GM23338 (cell line): ENCODE measurements around the gene PAPPA. TPM values are rescaled to one million over a fixed set of nuclear protein-coding genes. Genes with fewer than 3 reads are reported as not detected.

ENCODE experiments used
- ATAC-seq: fragments of 200-7000 bp; cut with Tn5 transposase; 3 replicates; pipeline ENCODE4 v1.9.1; 2020
- DNase-seq: peaks from one replicate; pipeline ENCODE4 v3.0.0-alpha.2; 2015; ENCODE audit warnings: low spot score
- H2AFZ ChIP-seq: fragments of 200-600 bp; sonication (generic); 2 replicates; pipeline ENCODE4 v1.8.0; 2016; ENCODE audit warnings: antibody characterized with exemption, mild to moderate bottlenecking, moderate library complexity
- H3F3A ChIP-seq: fragments of 200-600 bp; sonication (generic); replicated peaks from 2 replicates; pipeline ENCODE4 v1.8.0; 2017; ENCODE audit warnings: antibody characterized with exemption, mixed run types, low read depth
- H3K27ac ChIP-seq: fragments of 200-600 bp; sonication (generic); 2 replicates; pipeline ENCODE4 v1.6.1; 2016; ENCODE audit warnings: low read depth
- H3K27me3 ChIP-seq: fragments of 200-600 bp; sonication (generic); 2 replicates; pipeline ENCODE4 v1.8.0; 2016; ENCODE audit warnings: mild to moderate bottlenecking, mixed run types, moderate library complexity; ENCODE audit not compliant: insufficient read depth
- H3K36me3 ChIP-seq: fragments of 200-600 bp; sonication (generic); 2 replicates; pipeline ENCODE4 v1.8.0; 2016; ENCODE audit warnings: mild to moderate bottlenecking; ENCODE audit not compliant: insufficient read depth
- H3K4me1 ChIP-seq: fragments of 200-600 bp; sonication (generic); 2 replicates; pipeline ENCODE4 v1.8.0; 2016; ENCODE audit warnings: mild to moderate bottlenecking, moderate library complexity; ENCODE audit not compliant: insufficient read depth
- H3K4me2 ChIP-seq: fragments of 200-600 bp; sonication (generic); 2 replicates; pipeline ENCODE4 v1.7.1; 2017; ENCODE audit warnings: mixed run types
- H3K4me3 ChIP-seq: fragments of 200-600 bp; sonication (generic); 2 replicates; pipeline ENCODE4 v1.6.1; 2016; ENCODE audit warnings: mixed run types
- H3K79me2 ChIP-seq: fragments of 200-600 bp; sonication (generic); replicated peaks from 2 replicates; pipeline ENCODE4 v1.8.0; 2017; ENCODE audit warnings: mild to moderate bottlenecking; ENCODE audit not compliant: insufficient read depth
- H3K9me2 ChIP-seq: fragments of 200-600 bp; sonication (generic); 2 replicates; pipeline ENCODE4 v1.8.0; 2017; ENCODE audit not compliant: insufficient read depth
- H4K20me1 ChIP-seq: fragments of 200-600 bp; sonication (generic); replicated peaks from 2 replicates; pipeline ENCODE4 v1.8.0; 2017; ENCODE audit warnings: mild to moderate bottlenecking; ENCODE audit not compliant: insufficient read depth
- H3K27ac Mint-ChIP-seq: 2 replicates; pipeline ENCODE4 v1.8.0; 2020; ENCODE audit warnings: inconsistent platforms, mild to moderate bottlenecking, moderate library complexity, mixed read lengths
- H3K27me3 Mint-ChIP-seq: 3 replicates; pipeline ENCODE4 v1.8.0; 2022; ENCODE audit warnings: low read depth, mild to moderate bottlenecking, moderate library complexity, mixed read lengths, inconsistent platforms; ENCODE audit not compliant: insufficient read depth, poor library complexity
- H3K36me3 Mint-ChIP-seq: 3 replicates; pipeline ENCODE4 v1.8.0; 2021; ENCODE audit warnings: low read depth, mild to moderate bottlenecking, inconsistent platforms, moderate library complexity, mixed read lengths
- H3K4me1 Mint-ChIP-seq: 3 replicates; pipeline ENCODE4 v1.8.0; 2020; ENCODE audit warnings: mild to moderate bottlenecking, inconsistent platforms, mixed read lengths
- H3K4me3 Mint-ChIP-seq: 3 replicates; pipeline ENCODE4 v1.8.0; 2021; ENCODE audit warnings: moderate library complexity, mild to moderate bottlenecking, inconsistent platforms, mixed read lengths
- H3K9me3 Mint-ChIP-seq: 3 replicates; pipeline ENCODE4 v1.8.0; 2020; ENCODE audit warnings: moderate library complexity, mild to moderate bottlenecking, inconsistent platforms, mixed read lengths
- CREB1 ChIP-seq: fragments of 250-450 bp; sonication (Bioruptor Pico); IDR thresholded peaks from 2 replicates; pipeline ENCODE4 v1.5.0; 2020; ENCODE audit warnings: low read depth, mild to moderate bottlenecking, moderate library complexity
- EZH2 ChIP-seq: fragments of 200-600 bp; sonication (generic); IDR thresholded peaks from one replicate; pipeline ENCODE4 v1.8.0; 2017; ENCODE audit warnings: antibody characterized with exemption, mild to moderate bottlenecking, low read depth; ENCODE audit not compliant: unreplicated experiment
- EZH2phosphoT487 ChIP-seq: fragments of 200-600 bp; sonication (generic); IDR thresholded peaks from one replicate; pipeline ENCODE4 v1.8.1; 2018; ENCODE audit warnings: antibody characterized with exemption; ENCODE audit not compliant: unreplicated experiment
- JUNB ChIP-seq: IDR thresholded peaks from one replicate; pipeline ENCODE4 v1.6.1; 2016; ENCODE audit warnings: antibody characterized with exemption; ENCODE audit not compliant: unreplicated experiment
- NANOG ChIP-seq: IDR thresholded peaks from 2 replicates; pipeline ENCODE4 v1.6.1; 2016; ENCODE audit warnings: antibody characterized with exemption, borderline replicate concordance
- POLR2AphosphoS5 ChIP-seq: IDR thresholded peaks from 2 replicates; pipeline ENCODE4 v1.6.1; 2016; ENCODE audit warnings: antibody characterized with exemption, low read depth
- STAT1 ChIP-seq: IDR thresholded peaks from one replicate; pipeline ENCODE4 v1.6.1; 2016; ENCODE audit warnings: antibody characterized with exemption; ENCODE audit not compliant: unreplicated experiment
- ZNF114 ChIP-seq: fragments of 250-450 bp; sonication (Bioruptor Pico); IDR thresholded peaks from 2 replicates; pipeline ENCODE4 v1.5.0; 2020; ENCODE audit warnings: mild to moderate bottlenecking, moderate library complexity
- ZNF331 ChIP-seq: fragments of 250-450 bp; sonication (Bioruptor Pico); IDR thresholded peaks from 2 replicates; pipeline ENCODE4 v1.5.0; 2020; ENCODE audit warnings: low read depth, mild to moderate bottlenecking, moderate library complexity
- polyA plus RNA-seq: library from polyadenylated mRNA; unstranded; fragments of >200 nt; fragmentation: Nextera tagmentation; extraction: Ambion mirVana; gene quantifications from 2 replicates; pipeline ENCODE4 v1.2.1, GENCODE V29; 2016
- total RNA-seq: library from RNA; depleted of rRNA; stranded (reverse); fragments of >200 nt; shearing (Covaris generic); gene quantifications from 2 replicates; pipeline ENCODE4 v1.2.3, GENCODE V29; 2014
- TF ChIP-seq, protein P1 (sequence below), 2 experiments: fragments of 200-600 bp in 1 of 2; sonication (generic) in 1 of 2; conservative IDR thresholded peaks; 2 replicates each; pipeline versions ENCODE4 v1.5.1 to v1.6.1; 2016 to 2017; ENCODE audit warnings: antibody characterized with exemption in 2 of 2, low read depth in 2 of 2, mild to moderate bottlenecking in 2 of 2, moderate library complexity in 1 of 2
- TF ChIP-seq, protein P2 (sequence below): IDR thresholded peaks from one replicate; pipeline ENCODE4 v1.6.1; 2018; ENCODE audit warnings: antibody characterized with exemption; ENCODE audit not compliant: unreplicated experiment
- TF ChIP-seq, protein P3 (sequence below): fragments of 250-450 bp; sonication (Bioruptor Pico); IDR thresholded peaks from 2 replicates; pipeline ENCODE4 v1.5.0; 2020; ENCODE audit warnings: mild to moderate bottlenecking, moderate library complexity
- TF ChIP-seq, protein P4 (sequence below): IDR thresholded peaks from 2 replicates; pipeline ENCODE4 v1.6.1; 2016; ENCODE audit warnings: antibody characterized with exemption

Gene PAPPA
- total and polyA plus RNA-seq, 2 experiments from 2014 or later: 0.38 to 0.66 TPM

DNA sequence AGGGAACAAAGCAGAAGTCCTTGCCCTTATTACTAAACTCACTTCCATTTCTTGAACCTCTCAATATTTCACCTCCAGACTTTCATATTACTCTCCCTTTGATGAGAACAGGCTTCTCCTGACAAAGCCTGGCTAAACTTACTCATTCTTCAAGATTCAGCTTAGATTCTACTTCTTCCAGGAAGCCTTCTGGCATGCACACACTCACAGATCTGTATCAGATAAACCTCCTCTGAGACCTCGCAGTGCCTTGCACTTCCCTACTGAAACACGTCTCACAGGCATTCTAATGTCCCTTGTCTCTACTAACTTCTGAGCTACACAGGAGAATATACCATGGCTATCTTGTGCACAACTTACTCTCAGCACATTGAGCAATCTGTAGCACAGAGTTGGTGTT is 16.6 kb upstream of the PAPPA start:
- Mint-ChIP-seq H3K4me1 (no peaks in the 10 kb centered on the region), H3K27me3 (peaks cover 6% of the 10 kb centered on the region), H3K4me3 (no peak overlapping the region), H3K27ac (no peak overlapping the region), H3K9me3 (no peaks in the 10 kb centered on the region; the same call in 2 of the 3 replicates), H3K36me3 (no peaks in the 10 kb centered on the region)
- Histone ChIP-seq H3K27ac (no peak overlapping the region), H3K36me3 (no peaks in the 10 kb centered on the region), H3K4me1 (no peaks in the 10 kb centered on the region), H3F3A (no peaks in the 10 kb centered on the region), H4K20me1 (no peaks in the 10 kb centered on the region), H3K27me3 (no peaks in the 10 kb centered on the region), H3K4me2 (no peak overlapping the region), H3K9me2 (no peaks in the 10 kb centered on the region), H3K4me3 (no peak overlapping the region), H2AFZ (no peak overlapping the region), H3K79me2 (no peaks in the 10 kb centered on the region)
- DNase-seq (no peak), ATAC-seq (no peak)
- TF ChIP-seq, protein P1, sequence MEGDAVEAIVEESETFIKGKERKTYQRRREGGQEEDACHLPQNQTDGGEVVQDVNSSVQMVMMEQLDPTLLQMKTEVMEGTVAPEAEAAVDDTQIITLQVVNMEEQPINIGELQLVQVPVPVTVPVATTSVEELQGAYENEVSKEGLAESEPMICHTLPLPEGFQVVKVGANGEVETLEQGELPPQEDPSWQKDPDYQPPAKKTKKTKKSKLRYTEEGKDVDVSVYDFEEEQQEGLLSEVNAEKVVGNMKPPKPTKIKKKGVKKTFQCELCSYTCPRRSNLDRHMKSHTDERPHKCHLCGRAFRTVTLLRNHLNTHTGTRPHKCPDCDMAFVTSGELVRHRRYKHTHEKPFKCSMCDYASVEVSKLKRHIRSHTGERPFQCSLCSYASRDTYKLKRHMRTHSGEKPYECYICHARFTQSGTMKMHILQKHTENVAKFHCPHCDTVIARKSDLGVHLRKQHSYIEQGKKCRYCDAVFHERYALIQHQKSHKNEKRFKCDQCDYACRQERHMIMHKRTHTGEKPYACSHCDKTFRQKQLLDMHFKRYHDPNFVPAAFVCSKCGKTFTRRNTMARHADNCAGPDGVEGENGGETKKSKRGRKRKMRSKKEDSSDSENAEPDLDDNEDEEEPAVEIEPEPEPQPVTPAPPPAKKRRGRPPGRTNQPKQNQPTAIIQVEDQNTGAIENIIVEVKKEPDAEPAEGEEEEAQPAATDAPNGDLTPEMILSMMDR (conservative IDR thresholded peaks at IDR 0.05; ENCODE audit: low read depth in 2 of 2): no peak
- TF ChIP-seq POLR2AphosphoS5: no peak
- TF ChIP-seq, protein P2, sequence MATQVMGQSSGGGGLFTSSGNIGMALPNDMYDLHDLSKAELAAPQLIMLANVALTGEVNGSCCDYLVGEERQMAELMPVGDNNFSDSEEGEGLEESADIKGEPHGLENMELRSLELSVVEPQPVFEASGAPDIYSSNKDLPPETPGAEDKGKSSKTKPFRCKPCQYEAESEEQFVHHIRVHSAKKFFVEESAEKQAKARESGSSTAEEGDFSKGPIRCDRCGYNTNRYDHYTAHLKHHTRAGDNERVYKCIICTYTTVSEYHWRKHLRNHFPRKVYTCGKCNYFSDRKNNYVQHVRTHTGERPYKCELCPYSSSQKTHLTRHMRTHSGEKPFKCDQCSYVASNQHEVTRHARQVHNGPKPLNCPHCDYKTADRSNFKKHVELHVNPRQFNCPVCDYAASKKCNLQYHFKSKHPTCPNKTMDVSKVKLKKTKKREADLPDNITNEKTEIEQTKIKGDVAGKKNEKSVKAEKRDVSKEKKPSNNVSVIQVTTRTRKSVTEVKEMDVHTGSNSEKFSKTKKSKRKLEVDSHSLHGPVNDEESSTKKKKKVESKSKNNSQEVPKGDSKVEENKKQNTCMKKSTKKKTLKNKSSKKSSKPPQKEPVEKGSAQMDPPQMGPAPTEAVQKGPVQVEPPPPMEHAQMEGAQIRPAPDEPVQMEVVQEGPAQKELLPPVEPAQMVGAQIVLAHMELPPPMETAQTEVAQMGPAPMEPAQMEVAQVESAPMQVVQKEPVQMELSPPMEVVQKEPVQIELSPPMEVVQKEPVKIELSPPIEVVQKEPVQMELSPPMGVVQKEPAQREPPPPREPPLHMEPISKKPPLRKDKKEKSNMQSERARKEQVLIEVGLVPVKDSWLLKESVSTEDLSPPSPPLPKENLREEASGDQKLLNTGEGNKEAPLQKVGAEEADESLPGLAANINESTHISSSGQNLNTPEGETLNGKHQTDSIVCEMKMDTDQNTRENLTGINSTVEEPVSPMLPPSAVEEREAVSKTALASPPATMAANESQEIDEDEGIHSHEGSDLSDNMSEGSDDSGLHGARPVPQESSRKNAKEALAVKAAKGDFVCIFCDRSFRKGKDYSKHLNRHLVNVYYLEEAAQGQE: no peak
- TF ChIP-seq ZNF114 (CRISPR knock-in tag): no peak
- no peak for TF ChIP-seq NANOG
- no peak for TF ChIP-seq EZH2
- TF ChIP-seq, protein P3, sequence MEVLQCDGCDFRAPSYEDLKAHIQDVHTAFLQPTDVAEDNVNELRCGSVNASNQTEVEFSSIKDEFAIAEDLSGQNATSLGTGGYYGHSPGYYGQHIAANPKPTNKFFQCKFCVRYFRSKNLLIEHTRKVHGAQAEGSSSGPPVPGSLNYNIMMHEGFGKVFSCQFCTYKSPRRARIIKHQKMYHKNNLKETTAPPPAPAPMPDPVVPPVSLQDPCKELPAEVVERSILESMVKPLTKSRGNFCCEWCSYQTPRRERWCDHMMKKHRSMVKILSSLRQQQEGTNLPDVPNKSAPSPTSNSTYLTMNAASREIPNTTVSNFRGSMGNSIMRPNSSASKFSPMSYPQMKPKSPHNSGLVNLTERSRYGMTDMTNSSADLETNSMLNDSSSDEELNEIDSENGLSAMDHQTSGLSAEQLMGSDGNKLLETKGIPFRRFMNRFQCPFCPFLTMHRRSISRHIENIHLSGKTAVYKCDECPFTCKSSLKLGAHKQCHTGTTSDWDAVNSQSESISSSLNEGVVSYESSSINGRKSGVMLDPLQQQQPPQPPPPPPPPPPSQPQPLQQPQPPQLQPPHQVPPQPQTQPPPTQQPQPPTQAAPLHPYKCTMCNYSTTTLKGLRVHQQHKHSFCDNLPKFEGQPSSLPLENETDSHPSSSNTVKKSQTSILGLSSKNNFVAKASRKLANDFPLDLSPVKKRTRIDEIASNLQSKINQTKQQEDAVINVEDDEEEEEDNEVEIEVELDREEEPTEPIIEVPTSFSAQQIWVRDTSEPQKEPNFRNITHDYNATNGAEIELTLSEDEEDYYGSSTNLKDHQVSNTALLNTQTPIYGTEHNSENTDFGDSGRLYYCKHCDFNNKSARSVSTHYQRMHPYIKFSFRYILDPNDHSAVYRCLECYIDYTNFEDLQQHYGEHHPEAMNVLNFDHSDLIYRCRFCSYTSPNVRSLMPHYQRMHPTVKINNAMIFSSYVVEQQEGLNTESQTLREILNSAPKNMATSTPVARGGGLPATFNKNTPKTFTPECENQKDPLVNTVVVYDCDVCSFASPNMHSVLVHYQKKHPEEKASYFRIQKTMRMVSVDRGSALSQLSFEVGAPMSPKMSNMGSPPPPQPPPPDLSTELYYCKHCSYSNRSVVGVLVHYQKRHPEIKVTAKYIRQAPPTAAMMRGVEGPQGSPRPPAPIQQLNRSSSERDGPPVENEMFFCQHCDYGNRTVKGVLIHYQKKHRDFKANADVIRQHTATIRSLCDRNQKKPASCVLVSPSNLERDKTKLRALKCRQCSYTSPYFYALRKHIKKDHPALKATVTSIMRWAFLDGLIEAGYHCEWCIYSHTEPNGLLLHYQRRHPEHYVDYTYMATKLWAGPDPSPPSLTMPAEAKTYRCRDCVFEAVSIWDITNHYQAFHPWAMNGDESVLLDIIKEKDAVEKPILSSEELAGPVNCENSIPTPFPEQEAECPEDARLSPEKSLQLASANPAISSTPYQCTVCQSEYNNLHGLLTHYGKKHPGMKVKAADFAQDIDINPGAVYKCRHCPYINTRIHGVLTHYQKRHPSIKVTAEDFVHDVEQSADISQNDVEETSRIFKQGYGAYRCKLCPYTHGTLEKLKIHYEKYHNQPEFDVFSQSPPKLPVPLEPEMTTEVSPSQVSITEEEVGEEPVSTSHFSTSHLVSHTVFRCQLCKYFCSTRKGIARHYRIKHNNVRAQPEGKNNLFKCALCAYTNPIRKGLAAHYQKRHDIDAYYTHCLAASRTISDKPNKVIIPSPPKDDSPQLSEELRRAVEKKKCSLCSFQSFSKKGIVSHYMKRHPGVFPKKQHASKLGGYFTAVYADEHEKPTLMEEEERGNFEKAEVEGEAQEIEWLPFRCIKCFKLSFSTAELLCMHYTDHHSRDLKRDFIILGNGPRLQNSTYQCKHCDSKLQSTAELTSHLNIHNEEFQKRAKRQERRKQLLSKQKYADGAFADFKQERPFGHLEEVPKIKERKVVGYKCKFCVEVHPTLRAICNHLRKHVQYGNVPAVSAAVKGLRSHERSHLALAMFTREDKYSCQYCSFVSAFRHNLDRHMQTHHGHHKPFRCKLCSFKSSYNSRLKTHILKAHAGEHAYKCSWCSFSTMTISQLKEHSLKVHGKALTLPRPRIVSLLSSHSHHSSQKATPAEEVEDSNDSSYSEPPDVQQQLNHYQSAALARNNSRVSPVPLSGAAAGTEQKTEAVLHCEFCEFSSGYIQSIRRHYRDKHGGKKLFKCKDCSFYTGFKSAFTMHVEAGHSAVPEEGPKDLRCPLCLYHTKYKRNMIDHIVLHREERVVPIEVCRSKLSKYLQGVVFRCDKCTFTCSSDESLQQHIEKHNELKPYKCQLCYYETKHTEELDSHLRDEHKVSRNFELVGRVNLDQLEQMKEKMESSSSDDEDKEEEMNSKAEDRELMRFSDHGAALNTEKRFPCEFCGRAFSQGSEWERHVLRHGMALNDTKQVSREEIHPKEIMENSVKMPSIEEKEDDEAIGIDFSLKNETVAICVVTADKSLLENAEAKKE (CRISPR knock-in tag): no peak
- TF ChIP-seq STAT1: no peak
- TF ChIP-seq JUNB: no peak
- no peak for TF ChIP-seq ZNF331
- TF ChIP-seq CREB1: no peak
- TF ChIP-seq, protein P4, sequence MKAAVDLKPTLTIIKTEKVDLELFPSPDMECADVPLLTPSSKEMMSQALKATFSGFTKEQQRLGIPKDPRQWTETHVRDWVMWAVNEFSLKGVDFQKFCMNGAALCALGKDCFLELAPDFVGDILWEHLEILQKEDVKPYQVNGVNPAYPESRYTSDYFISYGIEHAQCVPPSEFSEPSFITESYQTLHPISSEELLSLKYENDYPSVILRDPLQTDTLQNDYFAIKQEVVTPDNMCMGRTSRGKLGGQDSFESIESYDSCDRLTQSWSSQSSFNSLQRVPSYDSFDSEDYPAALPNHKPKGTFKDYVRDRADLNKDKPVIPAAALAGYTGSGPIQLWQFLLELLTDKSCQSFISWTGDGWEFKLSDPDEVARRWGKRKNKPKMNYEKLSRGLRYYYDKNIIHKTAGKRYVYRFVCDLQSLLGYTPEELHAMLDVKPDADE: no peak
- no peak for TF ChIP-seq EZH2phosphoT487
